Measurements from ENCODE around the gene PPP1R9B. TPM values are rescaled to one million over a fixed set of nuclear protein-coding genes. Genes with fewer than 3 reads are reported as not detected.
A peak's percentile ranks its signal among the peaks of the same experiment; 100 is the strongest.

The PPP1R9B gene
- total RNA-seq, 1 donor from 2014 or later, result 92.6 TPM

- peak overlapping the region; percentile 63 for H3K27ac ChIP-seq
- H3K36me3 ChIP-seq, result no peaks in the 10 kb centered on the region
- ATAC-seq (no peak), DNase-seq (no peak)
- no peaks in the 10 kb centered on the region for H3K9me3 ChIP-seq
- H3K27me3 ChIP-seq (ENCODE audit: low read depth), result peaks cover 16% of the 10 kb centered on the region
- TF ChIP-seq, protein P1, sequence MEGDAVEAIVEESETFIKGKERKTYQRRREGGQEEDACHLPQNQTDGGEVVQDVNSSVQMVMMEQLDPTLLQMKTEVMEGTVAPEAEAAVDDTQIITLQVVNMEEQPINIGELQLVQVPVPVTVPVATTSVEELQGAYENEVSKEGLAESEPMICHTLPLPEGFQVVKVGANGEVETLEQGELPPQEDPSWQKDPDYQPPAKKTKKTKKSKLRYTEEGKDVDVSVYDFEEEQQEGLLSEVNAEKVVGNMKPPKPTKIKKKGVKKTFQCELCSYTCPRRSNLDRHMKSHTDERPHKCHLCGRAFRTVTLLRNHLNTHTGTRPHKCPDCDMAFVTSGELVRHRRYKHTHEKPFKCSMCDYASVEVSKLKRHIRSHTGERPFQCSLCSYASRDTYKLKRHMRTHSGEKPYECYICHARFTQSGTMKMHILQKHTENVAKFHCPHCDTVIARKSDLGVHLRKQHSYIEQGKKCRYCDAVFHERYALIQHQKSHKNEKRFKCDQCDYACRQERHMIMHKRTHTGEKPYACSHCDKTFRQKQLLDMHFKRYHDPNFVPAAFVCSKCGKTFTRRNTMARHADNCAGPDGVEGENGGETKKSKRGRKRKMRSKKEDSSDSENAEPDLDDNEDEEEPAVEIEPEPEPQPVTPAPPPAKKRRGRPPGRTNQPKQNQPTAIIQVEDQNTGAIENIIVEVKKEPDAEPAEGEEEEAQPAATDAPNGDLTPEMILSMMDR (IDR thresholded peaks at IDR 0.05), result no peak
- no peak overlapping the region for H3K4me3 ChIP-seq
- intact Hi-C loops (cut with DNase I), result no loop called here
- peaks cover 13% of the 10 kb centered on the region for H3K4me1 ChIP-seq
Measured at GRCh38 chr17:50123649-50124349, 26.7 kb downstream of the PPP1R9B start.

- DNase-seq, result no peak
- TF ChIP-seq, protein P1 (IDR thresholded peaks at IDR 0.05), result no peak
- Histone ChIP-seq H3K36me3 (no peaks in the 10 kb centered on the region), H3K4me3 (no peak overlapping the region), H3K27ac (no peak overlapping the region), H3K9me3 (no peaks in the 10 kb centered on the region), H3K27me3 (ENCODE audit: low read depth) (peaks cover 19% of the 10 kb centered on the region), H3K4me1 (peaks cover 8% of the 10 kb centered on the region)
- intact Hi-C loops (cut with DNase I), result no loop called here
- no peak for ATAC-seq
Measured at GRCh38 chr17:50122945-50123344, 27.5 kb downstream of the PPP1R9B start.

GRCh38 chr17:50120475-50121253 is 29.8 kb downstream of the PPP1R9B start:
- H3K4me3 ChIP-seq, result no peak overlapping the region
- intact Hi-C loops (cut with DNase I), result no loop called here
- TF ChIP-seq, protein P1 (IDR thresholded peaks at IDR 0.05), result no peak
- peaks cover 36% of the 10 kb centered on the region for H3K27me3 ChIP-seq (ENCODE audit: low read depth)
- H3K36me3 ChIP-seq, result no peaks in the 10 kb centered on the region
- no peaks in the 10 kb centered on the region for H3K9me3 ChIP-seq
- H3K4me1 ChIP-seq, result peaks cover 8% of the 10 kb centered on the region
- no peak for DNase-seq
- H3K27ac ChIP-seq, result no peak overlapping the region
- no peak for ATAC-seq

GRCh38 chr17:50118828-50119218 is 31.7 kb downstream of the PPP1R9B start:
- Histone ChIP-seq H3K27me3 (ENCODE audit: low read depth) (peaks cover 43% of the 10 kb centered on the region), H3K36me3 (no peaks in the 10 kb centered on the region), H3K4me3 (no peak overlapping the region), H3K27ac (no peak overlapping the region), H3K4me1 (peaks cover 8% of the 10 kb centered on the region), H3K9me3 (no peaks in the 10 kb centered on the region)
- TF ChIP-seq, protein P1 (IDR thresholded peaks at IDR 0.05), result no peak
- intact Hi-C loops (cut with DNase I), result no loop called here
- ATAC-seq, result no peak
- DNase-seq, result no peak

DNA sequence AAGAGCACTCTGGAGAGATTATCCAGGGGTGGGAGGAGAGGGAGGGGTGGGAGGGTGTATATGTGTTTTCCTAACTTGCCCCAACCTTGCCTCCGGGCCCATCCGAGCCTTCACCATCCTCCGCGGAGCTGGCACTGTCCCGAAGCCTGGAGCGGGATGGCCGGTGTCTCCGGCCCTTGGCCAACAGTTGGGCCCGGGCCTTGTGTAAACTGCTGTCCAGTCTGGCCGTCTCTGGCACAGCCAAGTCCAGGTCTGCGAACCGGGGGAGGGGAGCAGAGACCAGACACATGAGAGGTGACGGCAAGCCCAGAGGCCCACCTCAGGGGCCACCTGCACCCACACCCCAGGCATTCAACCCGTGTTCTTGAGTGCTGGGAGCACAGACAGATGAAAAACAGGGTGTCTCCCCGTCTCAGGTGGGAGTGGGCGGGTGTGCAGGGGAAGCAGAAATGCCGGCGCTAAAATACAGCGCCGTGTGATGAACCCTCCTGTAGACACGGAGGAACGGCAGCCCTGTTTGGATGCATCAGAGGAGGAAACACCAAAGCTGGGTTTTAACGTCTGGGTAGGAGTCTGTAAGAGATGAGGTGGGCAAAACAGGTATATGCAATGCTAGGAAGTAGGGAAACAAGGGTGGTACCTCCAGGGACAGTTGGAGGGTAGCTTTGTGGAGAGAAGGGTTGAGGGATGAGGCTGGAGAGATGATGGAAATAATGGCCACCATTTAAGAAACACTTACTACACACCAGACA is 32.2 kb downstream of the PPP1R9B start:
- H3K36me3 ChIP-seq, result no peaks in the 10 kb centered on the region
- H3K4me3 ChIP-seq, result no peak overlapping the region
- H3K4me1 ChIP-seq, result peaks cover 8% of the 10 kb centered on the region
- H3K27ac ChIP-seq, result no peak overlapping the region
- TF ChIP-seq, protein P1 (IDR thresholded peaks at IDR 0.05), result no peak
- peaks cover 43% of the 10 kb centered on the region for H3K27me3 ChIP-seq (ENCODE audit: low read depth)
- no peaks in the 10 kb centered on the region for H3K9me3 ChIP-seq
- intact Hi-C loops (cut with DNase I), result no loop called here
- no peak for ATAC-seq
- no peak for DNase-seq
